GM21381 (cell line): Measurements from ENCODE around the gene COMP.
A peak's percentile ranks its signal among the peaks of the same experiment; 100 is the strongest.
"Not testable (repeated sequence)": the region's sequence is repeated elsewhere in the genome, so short reads cannot be mapped to it uniquely, and the experiment has no call there.

Experiments used
- ATAC-seq: cut with Tn5 transposase; IDR thresholded peaks from one replicate; pipeline ENCODE4 v1.9.1; 2021; ENCODE audit warnings: mild to moderate bottlenecking, moderate library complexity; ENCODE audit not compliant: unreplicated experiment

Gene COMP

GRCh38 chr19:18790566-18791314, at the start of gene COMP:
COMP (minus strand) TSS chr19:18791305; CDS start chr19:18791269, 36 bp downstream.
- no peak for ATAC-seq

GRCh38 chr19:18840288-18841267, 49.5 kb upstream of the COMP start:
- no peak for ATAC-seq

- ATAC-seq, result no peak
These were observed 48.6 kb upstream of the COMP start for GRCh38 chr19:18839465-18840287.

GRCh38 chr19:18834644-18834984, 43.5 kb upstream of the COMP start:
- no peak for ATAC-seq

- no peak for ATAC-seq
These were observed 42.9 kb upstream of the COMP start for GRCh38 chr19:18833849-18834643.

GRCh38 chr19:18833141-18833476, 42.0 kb upstream of the COMP start:
- no peak for ATAC-seq

- ATAC-seq, result peak; percentile 36
These were observed 41.4 kb upstream of the COMP start for GRCh38 chr19:18832306-18833140.

GRCh38 chr19:18831524-18832305, 40.6 kb upstream of the COMP start, which contains the start of gene UPF1:
UPF1 (plus strand) TSS chr19:18831959; CDS start chr19:18832210, 251 bp downstream.
- peak; percentile 75 for ATAC-seq

- ATAC-seq, result no peak
These were observed 39.4 kb upstream of the COMP start for GRCh38 chr19:18830488-18830887.

GRCh38 chr19:18828786-18829185, 37.7 kb upstream of the COMP start:
- ATAC-seq, result no peak

GRCh38 chr19:18817574-18817973, 26.5 kb upstream of the COMP start:
- ATAC-seq, result no peak

- not testable (repeated sequence) for ATAC-seq
These were observed 25.5 kb upstream of the COMP start for GRCh38 chr19:18816645-18817044.

GRCh38 chr19:18815673-18816072, 24.6 kb upstream of the COMP start:
- ATAC-seq, result no peak

GRCh38 chr19:18814063-18814462, 23.0 kb upstream of the COMP start:
- ATAC-seq, result no peak

- not testable (repeated sequence) for ATAC-seq
These were observed 20.5 kb upstream of the COMP start for GRCh38 chr19:18811638-18812037.

GRCh38 chr19:18809149-18809868, 18.2 kb upstream of the COMP start:
- no peak for ATAC-seq

GRCh38 chr19:18807861-18808331, 16.8 kb upstream of the COMP start:
- ATAC-seq, result no peak

- ATAC-seq, result no peak
These were observed 13.5 kb upstream of the COMP start for GRCh38 chr19:18804643-18805042.
